Stimulated activated CD8-positive, alpha-beta memory T cell treated with anti-CD3 and anti-CD28 coated beads, Interleukin-2, amount 100 ng/mL, for 1 hour (primary cell): ENCODE results near the gene USP43.

ENCODE experiments used
- DNase-seq, 2 donors: peaks; one replicate each; pipeline ENCODE4 v3.0.0-alpha.2; 2020; ENCODE audit warnings: low read depth in 2 of 2

USP43 gene

DNA sequence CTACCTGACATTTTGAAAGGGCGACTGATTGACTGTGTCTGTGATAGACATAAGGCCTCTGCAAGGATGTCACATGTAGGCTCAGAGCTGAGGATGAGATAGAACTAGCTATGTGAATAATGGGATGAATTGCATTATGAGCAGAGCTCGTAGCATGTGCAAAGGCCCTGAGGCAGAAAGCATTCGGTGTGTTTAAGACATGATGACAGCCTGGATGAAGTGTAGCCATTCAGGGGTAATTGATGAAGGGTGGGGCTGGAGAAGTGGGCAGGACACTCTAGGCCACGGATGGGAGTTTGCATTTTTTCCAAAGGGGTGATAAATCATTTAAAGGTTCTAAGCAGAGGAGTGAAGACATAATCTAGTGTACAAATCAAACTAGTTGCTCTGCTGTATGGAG is 62.6 kb downstream of the USP43 start:
- DNase-seq: no peak

DNA sequence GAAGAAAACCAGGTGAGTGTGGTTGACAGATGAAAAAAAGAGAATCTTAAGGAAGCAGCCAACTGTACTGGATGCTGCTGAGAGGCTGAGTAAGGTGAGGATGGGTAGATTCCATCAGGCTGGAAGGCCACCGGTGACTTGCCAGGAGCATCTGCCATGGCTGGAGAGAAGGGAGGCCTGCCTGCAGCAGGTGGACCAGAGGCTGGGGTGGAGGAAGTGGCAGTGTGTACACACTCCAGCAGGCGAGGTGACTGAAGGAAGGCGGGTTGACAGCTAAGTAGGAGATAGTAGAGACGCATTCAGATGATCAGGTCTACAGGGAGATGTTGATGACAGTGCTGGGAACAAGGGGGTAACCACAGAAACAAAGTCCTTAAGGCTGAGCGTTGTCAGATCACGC is 69.5 kb downstream of the USP43 start:
- no peak for DNase-seq

DNA sequence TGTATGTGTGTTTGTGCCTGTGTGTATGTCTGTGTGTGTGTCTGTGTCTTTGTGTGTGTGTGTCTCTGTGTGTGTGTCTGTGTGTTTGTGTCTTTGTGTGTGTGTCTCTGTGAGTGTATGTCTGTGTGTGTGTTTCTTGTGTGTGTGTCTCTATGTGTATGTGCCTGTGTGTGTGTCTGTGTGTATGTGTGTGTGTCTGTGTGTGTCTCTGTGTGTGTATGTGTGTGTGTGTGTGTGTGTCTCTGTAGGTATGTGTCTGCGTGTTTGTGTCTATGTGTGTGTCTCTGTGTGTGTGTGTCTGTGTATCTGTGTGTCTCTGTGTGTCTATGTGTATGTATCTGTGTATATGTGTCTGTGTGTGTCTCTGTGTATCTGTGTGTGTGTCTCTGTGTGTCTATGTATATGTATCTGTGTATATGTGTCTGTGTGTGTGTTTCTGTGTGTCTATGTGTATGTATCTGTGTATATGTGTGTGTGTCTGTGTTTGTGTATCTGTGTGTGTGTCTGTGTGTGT is 70.2 kb downstream of the USP43 start:
- DNase-seq: no peak

DNA sequence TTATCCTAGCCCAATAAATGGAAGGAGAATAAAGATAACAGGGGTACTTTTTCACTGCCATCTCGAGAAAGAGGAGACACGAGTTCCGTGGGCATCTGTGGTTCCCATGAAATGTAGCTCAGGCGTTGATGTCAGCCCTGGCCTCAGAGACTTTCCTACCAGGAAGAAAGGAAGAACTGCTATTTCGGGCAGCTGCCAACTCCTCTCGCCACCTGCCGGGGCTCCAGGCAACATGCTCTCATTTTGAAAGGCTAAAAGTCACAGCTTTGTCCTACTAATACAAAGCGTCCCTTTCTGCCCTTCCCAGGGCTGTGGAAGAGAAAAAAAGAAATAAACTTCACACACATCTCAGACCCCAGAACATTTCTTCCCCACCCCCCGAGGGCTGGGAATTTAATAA is 80.3 kb downstream of the USP43 start:
- DNase-seq: no peak

DNA sequence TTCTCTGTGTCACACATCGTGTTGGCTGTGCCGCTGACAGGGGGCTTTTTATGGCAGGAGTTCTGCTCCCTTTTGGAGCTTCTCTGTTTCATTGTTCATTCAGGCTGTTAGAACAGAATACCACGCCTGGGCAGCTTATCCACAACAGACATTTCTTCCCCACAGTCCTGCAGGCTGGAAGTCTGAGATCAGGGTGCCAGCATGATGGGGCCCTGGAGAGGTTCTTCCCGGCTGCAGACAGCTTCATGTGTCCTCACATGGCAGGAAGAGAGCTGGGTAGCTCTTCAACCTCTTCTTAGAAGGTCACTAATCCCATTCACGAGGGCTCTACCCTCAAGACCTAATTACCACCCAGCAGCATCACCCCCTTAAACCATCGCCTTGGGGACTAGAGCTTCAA is 81.0 kb downstream of the USP43 start:
- DNase-seq: no peak

DNA sequence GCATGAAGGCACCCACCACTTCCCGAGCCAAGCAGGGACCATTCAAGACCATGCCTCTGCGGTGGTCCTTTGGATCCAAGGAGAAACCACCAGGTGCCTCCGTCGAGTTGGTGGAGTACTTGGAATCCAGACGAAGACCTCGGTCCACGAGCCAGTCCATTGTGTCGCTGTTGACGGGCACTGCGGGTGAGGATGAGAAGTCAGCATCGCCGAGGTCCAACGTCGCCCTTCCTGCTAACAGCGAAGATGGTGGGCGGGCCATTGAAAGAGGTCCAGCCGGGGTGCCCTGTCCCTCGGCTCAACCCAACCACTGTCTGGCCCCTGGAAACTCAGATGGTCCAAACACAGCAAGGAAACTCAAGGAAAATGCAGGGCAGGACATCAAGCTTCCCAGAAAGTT is 82.7 kb downstream of the USP43 start:
- DNase-seq: no peak

DNA sequence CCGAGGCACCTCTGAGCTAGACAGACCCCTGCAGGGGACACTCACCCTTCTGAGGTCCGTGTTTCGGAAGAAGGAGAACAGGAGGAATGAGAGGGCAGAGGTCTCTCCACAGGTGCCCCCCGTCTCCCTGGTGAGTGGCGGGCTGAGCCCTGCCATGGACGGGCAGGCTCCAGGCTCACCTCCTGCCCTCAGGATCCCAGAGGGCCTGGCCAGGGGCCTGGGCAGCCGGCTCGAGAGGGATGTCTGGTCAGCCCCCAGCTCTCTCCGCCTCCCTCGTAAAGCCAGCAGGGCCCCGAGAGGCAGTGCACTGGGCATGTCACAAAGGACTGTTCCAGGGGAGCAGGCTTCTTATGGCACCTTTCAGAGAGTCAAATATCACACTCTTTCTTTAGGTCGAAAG is 83.2 kb downstream of the USP43 start:
- no peak for DNase-seq

DNA sequence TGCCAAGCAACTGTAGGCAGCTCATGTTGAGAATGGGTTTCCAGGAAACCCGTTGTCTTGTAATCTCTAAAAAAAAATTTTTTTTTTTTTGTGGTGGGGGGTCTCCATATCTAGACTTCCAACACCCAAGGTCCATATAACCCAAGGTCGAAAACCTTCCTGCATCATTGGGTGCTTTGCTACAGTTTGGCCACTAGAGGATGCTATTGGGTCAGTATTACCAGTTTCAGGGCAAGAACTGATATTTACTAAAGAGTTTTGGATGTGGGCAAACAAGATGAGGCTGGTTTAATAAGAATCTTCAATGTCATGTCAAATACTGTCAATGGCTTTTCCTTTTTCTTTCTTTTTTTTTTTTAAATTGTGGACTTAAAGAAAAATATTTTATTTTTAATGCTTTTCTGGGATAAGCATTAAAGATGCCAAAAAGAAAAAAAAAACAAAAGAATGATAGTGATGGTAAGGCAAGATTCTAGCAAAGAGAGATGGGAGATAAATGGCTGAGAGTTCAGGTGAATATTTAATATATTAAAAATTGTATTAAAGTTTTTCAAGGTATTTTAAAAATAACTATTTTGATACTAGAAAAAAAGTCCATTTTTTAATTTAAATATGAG is 83.8 kb downstream of the USP43 start:
- no peak for DNase-seq

DNA sequence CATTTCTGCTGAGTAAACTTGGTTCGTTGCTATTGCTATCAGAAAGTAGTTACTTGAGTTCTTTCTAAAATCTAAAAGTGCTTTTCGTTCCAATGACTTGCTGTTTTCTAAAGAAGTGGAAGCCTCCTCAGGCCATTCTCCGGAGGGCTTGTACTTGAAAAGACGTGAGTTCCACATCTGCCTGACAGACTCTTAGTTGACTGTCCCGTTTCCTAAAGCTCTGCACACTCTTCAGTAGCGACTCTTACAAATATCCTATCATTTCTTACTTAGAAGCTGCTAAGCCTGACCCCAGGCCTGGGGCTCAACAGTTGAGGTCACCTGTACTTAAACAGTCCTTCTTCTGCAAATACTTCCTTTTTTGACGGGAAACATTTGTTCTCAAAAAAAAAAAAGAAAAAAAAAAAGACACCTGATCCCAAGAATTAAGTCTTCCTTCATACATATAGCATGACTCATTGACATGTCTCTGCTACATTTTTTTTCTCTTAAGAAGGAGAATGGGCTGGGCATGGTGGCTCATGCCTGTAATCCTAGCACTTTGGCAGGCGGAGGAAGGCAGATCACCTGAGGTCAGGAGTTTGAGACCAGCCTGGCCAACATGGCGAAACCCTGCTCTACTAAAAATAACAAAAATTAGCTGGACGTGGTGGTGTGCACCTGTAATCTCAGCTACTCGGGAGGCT is 84.6 kb downstream of the USP43 start:
- DNase-seq: no peak

DNA sequence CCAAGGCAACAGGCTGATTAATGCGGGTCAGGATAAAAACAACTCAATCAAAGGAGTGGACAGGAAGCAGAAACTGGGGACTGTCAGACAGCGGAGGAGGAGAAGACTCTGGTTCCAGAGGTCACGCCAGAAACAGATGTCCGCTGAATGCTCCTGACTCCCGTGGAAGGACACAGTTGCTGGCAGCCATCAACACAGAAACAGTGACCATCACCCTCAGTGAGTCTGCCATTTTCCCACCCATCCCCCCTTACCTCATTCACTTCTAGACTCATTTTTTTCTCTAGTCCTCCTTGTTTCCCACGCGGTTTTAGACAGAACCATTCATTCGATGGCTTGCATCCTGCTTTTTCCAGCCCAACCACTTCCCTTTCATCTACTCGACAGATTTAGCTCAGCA is 105.2 kb downstream of the USP43 start:
- DNase-seq: no peak

DNA sequence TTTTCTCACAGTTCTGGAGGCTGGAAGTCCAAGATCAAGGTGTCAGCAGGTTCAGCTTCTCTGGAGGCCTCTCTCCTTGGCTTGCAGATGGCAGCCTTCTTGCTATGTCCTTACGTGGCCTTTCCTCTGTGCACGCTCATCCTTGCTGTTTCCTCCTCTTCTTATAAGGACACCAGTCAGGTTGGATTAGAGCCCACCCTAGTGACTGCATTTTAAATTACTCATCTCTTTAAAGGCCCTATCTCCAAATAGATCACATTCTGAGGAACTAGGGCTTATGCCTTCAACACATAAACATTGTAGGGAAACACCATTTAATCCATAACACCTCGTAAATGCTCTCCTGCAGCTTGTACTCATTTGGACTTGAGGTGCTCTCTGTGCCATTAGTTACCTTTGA is 109.8 kb downstream of the USP43 start:
- no peak for DNase-seq

DNA sequence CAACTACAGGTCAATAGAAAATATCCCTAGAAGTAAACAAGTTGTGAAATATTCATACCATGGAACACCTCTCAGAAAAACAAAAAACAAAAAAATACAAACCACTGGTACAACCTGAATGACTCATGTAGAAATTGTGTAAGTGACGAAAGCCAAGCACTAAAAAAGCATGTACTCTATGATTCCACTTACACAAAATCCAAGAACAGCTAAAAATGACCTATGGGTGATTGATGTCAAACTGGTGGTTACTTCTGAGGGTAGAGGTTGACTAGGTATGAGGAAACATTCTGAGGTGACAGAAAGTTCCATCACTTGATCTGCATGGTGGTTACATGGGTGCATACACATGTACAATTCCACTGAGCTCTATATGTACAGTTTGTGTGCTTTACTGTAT is 114.9 kb downstream of the USP43 start:
- DNase-seq: no peak

DNA sequence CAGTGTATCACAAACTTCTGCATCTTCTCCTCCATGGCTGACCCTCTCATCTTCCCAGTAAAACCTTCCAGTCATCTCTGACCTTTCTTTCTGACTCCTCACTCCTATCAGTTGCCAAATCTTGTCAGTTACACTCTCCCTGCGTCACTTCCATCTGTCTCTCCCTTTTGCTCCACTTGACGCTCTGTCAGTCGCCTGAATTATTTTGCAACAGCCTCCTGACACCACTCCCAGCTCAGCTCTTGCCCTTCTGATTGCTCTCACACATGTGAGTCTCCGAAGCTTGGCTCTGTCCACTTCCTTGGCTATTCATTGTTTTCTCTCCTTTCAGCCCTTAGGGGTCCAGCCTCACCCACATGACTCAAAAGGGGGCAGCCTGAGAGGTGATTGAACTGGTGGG is 118.3 kb downstream of the USP43 start:
- DNase-seq: no peak

DNA sequence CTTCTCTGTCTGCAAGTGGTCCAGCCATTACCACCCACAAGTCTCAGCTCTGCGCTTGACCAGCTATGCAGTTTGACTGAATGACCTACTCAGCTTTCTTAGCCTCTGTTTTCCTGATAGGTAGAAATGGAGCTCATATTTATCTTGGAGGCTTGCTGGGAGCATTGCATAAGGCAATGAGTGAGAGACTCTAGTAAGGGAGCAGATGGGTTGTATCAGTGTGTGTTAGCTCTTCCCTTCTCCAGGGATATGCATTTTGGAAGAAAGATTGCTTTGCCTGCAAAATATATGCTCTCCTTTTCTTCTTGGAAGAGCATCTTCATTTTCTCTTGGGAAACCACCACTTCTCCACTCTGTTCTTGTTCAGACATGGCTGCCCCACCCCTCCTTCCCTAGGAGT is 120.0 kb downstream of the USP43 start:
- DNase-seq: no peak

DNA sequence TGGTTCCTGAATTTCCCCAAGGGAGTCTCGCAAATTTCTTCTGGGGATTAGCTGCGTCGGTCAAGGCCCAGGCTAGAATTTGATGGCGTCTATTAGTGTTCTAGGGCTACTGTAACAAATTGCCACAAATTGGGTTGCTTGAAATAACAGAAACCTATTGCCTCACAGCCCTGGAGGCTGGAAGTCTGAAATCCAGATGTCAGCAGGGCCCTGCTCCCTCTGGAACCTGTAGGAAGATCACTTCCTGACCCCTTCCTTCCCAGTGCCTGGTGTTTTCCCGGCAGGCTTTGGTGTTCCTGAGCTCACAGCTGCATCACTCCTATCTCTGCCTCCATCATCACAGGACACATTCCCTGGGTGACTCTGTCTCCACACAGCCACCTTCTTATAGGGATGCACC is 121.7 kb downstream of the USP43 start:
- DNase-seq: no peak

DNA sequence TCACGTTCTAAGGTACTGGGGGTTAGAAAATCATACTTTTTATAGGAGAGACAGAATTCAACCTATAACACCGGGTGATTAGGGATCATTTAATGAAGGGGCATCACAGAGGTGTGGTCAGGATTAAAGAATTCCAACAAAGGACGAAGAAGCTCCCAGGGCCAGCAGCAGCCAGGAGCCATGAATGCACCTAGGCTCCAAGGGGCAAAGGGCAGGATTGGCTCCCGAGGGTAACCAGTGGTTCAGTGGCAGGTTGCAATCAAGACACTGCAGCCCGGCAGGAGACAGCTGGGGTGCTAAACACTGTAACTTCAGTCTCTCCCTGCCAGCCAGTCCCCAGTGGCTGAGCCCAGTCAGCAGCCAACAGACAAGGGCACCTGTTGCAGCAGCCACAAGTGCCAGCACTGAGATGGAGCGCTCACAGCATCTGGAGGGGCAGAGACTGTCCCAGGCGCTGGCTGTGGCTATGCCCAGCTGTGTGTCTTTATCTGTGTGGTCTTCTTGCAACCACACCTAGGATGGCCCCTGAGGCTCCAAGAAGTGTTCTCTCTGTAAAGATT is 122.2 kb downstream of the USP43 start:
- no peak for DNase-seq

DNA sequence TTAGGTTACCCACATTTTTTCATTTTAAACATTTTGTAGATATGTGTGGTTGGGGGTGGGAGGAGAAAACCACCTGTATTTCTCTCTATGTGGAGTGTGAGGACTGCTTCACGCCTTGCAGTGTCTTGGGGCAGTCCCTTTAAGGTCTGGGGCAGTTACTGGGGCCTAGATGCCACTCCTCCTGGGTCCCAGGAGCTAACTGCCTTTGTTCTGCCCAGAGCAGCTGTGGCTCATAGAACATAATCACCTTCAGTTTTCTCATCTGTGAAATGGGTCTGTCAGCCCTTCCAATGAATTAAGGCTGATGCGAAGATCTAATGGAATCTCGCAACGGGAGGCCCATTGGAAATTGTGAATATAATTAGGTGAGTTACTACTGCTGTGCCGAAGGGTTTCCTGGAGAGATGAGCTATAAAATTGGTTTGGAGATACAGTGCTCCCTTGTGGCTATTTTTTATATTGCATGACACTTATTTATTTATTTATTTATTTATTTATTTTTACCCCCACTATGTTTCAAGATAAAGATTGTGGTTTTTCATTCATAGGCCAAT is 123.1 kb downstream of the USP43 start:
- no peak for DNase-seq

DNA sequence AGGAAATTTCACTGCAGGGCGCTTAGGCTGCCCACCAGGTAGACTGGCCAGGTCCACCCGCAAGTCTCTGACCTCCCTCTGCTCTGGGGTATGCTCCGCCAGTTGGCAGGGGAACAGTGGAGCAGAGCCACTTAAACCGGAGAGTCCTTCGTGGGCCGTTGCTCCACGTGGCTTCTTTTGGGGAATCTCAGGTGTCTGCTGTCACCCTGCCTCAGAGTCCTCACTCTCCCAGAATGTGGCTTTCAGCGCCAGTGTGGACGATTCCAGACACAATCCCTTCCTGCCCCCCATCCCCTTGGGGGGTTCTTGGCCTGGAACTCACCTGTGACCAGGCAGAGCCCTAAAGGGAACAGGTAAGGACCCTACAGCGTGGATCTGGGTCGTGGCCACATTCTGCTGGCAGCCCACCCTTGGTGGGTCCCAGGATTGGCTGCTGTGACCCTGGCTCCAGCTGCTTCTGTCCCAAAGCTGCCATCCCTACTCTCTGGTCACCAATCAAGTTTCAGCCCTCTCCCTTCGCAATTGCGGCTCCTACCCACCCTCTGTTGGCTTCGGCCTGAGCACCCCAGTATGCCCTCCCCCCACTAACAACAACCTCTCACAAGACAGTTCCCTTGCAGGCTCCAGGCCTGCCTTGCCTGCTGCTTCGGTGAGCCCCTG is 123.8 kb downstream of the USP43 start:
- no peak for DNase-seq

DNA sequence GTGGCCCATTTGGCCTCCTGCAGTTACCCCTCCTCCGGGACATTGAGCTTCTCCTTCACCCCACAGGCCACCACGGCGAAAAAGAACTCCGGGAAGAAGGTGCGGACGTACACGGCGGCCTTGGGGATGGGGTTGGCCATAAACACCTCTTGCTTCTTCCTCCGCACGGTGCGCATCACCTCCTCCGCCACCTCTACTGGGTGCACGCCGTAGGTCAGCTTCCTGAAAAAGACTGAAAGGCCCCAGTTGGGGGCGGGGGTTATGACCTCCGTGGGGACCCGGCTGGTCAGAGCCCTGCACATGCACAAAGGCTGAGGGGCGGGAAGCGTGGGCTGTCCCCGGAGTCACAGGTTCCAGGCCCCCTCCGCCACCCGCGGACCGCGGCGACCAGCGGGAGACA is 126.1 kb downstream of the USP43 start:
- DNase-seq: no peak

DNA sequence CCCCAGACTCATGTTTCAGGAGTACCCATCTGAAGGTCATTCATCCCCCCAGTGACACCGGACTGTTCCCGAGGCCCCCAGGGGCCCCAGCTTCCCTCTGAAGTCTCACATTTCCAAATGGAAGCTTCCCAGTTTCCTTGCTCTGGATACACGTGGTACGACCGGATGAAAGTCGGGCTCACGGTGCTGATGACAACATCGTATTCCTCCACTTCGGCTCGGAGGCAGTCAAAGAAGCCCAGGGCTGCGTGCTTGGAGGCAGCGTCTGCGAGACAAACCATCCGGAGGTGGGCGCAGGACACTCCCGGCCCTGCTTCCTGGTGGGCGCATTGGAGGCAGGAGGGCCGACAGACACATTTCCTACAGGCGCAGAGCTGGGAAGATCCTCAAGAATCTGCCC is 127.3 kb downstream of the USP43 start:
- no peak for DNase-seq

DNA sequence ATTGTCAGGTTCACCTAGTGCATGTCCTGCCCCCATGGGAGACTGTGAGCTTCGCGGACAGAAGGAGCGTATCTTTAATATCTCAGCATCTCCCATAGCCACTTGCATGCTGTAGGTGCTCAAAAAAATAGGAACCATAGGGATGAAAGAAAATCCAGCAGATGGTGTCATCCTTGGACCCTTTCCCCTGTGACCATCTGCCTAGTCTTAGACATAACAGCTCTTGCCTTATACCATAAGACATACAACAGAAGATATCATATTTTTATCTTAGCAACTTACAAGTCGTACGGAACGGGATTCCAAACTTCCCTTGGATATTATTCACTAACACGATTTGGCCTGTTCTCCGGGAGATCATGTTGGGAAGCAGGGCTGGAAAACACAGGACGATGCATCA is 131.6 kb downstream of the USP43 start:
- no peak for DNase-seq
